HG03139 (cell line): ENCODE data around the gene ALS2CL.
"Not testable (repeated sequence)": the region's sequence is repeated elsewhere in the genome, so short reads cannot be mapped to it uniquely, and the experiment has no call there.

Experiments used
- ATAC-seq: cut with Tn5 transposase; IDR thresholded peaks from one replicate; pipeline ENCODE4 v1.9.1; 2021; ENCODE audit not compliant: unreplicated experiment

Gene ALS2CL

DNA sequence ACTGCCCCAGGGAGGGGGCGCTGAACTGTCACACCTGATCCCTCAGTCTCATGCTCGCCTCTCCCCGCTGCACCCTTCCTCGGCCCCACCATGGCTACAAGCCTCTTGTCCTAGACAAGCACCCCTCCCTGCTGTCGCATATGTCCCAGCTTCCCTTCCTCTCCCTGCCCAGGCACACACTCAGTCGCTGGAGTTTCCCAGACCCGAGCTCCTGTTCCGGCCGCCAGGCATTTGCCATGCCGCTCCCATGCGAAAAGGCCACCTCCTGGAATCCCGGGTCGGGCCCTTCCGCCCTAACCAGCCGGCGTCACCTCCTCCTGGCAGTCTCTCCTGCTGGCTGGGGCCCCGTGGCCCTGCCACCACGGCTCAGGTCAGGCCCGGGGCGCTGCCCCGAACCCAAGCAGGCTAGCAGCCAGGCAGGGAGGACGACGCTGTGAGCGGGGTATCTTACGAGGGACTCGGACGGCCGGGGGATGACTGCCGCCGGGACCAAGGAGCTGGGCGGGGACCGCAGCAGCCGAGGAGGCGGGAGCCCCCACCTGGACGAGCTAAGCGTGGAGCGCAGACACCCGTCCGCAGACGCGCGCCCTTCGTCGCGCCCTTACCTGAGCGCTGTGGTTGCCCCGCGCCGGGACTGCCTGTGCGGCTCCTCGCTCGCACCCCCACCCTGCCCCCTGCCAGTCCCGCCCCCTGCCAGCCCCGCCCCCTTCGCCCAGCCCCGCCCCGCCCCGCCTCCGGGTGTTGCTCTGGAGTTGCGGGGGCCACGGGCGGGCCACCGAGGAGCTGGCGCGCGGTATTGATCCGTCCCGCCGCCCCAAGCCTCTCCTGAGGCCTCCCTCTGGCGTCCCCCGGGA lies at the start of gene ALS2CL:
Gene ALS2CL, minus strand, starts transcription at position 642 of the 854 bp plus-strand sequence. CDS start 4,239 bp downstream, outside the sequence.
- ATAC-seq = no peak

DNA sequence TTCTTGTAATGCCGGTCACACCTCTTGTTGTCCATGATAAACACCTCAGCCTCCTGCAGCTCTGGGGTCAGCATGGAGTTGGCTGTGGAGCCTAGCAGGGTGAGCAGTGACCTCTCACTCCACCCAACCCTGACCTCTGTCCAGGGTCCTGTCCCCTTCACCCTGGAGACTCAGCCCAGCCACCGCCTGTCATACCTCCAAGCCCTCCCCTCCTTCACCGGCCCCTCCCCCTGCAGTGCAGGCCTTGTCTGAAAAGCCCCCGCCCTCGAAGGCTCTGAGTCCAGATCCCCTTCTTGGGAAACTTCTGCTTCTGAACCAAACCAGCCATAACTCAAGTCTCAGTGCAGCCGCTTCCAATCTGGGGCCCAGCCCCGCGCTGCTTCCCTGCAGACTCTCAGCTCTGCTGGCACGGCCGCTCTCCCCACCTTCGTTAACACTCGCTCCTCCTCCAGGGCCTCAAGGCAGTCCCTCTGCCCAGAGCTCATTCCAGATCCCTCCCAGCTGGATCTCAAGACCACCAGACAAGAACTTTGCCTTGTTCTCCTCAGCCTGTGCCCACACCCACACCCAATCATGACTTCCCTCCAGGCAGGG lies 49.6 kb upstream of the ALS2CL start:
- ATAC-seq = no peak

- ATAC-seq = not testable (repeated sequence)
Observed at GRCh38 chr3:46739565-46739964, 46.1 kb upstream of the ALS2CL start.

GRCh38 chr3:46737329-46737731 lies 43.9 kb upstream of the ALS2CL start:
- ATAC-seq = no peak

DNA sequence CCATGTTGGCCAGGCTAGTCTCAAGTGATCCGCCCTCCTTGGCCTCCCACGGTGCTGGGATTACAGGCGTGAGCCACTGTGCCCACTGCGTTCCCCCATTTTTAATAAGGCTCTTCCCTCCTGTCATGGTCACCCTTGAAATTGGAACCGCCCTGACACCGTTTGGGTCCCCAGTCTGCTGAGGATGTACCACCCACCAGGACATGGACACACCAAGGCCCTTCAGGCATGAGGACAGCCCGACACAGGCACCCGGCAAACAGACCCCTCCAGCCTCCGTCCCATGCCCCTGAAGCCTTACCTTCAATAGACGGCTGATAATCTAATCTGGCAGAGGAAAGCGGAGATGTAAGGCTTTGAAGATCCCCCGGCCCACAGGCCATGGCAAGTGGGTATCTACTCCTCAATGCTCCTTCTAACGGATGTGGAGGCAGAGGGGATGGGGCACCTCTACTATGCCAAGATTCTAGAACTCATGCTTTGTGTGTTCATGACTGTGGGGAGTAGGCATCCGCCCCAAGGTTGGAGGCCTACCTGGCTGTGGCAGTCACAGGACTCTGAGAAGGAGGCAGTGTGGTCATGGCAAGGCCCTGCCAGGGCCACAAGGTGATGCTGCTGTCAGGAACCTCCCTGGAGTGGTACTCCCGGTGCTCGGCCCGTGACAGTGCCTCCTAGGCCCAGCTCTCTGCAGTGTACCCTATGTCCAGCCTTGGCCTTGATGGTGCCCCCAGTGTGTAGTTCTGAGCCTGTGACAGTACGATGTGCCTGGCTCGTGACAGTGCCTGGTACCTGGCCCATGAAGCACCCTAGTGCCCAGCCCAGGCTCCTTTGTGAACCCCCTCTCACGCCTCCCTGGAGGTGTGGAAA lies 42.8 kb upstream of the ALS2CL start:
- ATAC-seq = no peak

DNA sequence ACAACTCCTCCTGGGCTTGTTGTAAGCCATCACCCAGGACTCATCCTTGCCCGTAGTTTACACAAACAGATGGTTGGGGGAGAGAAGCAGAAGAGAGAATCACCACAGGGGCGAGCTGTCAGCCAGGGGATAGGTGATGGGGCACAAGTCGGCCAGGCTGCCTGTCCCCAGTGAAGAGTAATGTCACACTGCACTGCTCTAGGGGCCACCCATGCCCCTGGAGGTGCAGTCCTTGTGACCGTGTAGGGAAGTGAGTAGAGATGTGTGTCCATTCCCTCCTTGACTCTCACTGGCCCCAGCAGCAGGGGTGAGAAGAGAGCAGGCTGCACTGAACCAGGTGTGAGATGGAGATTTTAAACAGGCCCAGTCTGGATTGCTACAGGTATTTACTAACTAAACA lies 41.3 kb upstream of the ALS2CL start:
- no peak for ATAC-seq

DNA sequence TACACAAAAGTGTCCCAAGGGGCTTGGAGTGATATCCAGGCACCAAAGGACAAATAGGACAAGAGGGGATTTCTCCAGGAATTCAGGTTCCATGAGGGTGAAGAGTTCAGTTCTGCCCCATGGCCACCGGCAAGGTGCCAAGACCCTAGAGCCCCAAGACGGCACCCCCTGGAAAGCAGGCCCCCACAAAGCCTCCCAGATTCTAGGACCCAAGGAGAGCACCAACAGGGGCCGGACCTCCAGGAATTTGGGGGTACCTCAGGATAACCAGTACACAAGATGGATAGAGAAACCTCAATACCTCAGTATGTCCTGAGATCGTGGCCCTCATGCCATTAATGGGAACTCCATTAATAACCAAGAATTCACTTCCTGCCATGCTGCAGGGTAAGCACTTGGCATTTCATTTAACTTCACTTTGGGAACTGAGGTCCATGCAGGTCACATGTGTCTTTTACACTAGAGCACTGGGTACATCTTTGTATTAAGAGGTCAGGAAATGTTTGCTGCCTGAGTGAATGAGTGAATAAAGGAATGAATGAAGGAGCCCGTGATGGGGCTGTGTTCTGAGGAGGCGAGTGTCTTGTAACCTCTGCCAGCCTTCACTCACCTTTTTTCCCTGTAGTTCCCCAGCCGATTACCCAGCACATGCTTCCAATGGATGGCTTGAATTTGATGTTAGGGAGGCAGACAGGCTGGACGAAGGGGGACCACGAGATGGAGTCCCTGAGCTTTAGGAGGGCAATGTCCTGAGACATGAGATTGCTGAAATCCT lies 39.7 kb upstream of the ALS2CL start:
- no peak for ATAC-seq

DNA sequence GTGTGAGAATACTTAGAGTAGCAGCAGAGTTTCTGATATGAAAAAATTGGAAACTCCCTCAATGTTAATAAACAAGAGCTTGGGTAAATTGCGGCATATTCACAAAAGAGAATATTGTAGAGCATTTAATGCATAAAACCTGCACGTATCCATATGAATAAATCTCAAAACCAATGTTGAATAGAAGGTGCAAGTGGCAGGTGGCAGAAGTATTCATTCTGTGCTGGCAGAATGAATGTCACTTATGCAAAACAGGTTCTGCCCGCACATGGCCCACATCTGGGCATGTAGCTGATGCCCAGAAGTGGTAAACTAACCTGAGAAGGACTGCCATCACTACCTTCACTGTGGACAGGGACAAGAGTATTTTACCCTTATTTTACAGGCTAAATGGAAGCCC lies 38.3 kb upstream of the ALS2CL start:
- no peak for ATAC-seq

GRCh38 chr3:46730819-46731218 lies 37.3 kb upstream of the ALS2CL start:
- no peak for ATAC-seq

DNA sequence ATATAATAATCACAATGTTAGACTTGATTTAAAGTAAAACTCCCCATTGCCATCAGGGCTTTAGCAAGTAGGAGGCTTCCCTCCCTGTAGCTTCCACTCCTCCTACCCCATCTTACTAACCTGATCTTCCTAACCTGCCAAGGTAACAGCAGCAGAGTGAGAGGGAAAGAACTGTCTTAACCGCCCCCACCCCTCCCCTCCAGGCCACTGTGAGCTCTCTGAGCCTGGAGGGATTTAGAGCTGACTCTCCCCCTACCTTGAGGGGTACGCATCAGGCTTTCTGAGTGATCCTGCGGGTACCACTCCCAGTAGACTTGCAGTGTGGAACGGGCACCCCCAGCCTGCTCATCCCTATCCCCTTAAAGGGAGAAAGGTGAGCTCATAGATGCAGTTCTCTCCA lies 35.6 kb upstream of the ALS2CL start:
- no peak for ATAC-seq

DNA sequence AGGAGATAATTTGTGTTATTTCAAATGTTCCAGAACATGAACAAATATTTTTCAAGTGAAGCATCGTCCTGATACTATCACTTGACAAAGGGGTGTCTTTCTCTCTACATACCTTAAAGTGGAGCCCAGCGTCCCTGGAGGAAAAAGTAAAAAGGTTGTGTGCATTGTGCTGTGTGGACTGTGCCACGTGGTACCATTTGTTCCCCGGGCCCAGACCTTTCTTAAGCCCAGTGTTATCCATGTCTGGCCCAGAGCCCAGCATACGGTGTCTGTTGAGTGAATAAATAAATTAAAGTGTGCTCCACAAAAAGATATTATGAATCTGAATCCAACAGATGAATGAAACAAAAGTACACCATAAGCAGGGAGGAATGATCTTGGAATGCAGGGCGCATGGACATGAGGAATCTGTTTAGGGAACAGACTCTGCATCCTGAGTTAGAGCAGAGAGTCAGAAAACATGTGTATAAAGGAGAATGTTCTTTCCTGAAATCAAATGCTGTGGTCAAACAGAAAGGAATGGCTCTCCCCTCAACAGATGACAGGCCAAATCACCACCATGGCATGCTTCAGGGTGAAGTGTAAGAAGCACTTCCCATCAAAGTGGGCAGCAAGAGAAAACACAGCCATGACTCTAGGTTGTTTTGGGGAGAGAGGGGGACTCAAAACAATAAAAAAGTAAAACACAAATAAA lies 32.3 kb upstream of the ALS2CL start:
- no peak for ATAC-seq

- ATAC-seq = no peak
Observed at GRCh38 chr3:46724424-46724823, 30.9 kb upstream of the ALS2CL start.

DNA sequence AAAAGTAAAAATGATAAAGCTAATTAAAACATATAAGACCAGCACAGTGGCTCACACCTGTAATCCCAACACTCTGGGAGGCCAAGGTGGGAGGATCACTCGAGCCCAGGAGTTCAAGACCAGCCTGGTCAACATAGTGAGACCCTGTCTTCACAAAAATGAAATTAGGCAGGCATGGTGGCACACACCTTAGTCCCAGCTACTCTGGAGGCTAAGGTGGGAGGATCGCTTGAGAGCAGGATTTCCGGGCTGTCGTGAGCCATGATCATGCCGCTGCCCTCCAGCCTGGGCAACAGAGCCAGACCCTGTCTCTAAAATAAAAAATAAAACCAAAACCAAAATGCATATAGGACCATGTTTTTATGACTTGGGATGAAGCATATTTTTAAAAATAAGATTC lies 29.0 kb upstream of the ALS2CL start:
- ATAC-seq = no peak

DNA sequence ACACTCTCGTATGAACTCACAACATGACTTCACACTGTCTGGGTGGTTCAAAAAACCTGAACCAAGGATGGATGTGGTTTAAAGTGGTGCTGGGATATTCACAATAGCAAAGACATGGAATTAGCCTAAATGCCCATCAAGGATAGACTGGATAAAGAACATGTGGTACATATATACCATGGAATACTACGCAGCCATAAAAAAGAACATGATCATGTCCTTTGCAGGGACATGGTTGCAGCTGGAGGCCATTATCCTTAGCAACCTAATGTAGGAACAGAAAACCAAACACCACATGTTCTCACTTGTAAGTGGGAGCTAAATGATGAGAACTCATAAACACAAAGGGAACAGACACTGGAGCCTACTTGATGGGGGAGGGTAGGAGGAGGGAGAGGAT lies 27.5 kb upstream of the ALS2CL start:
- no peak for ATAC-seq

DNA sequence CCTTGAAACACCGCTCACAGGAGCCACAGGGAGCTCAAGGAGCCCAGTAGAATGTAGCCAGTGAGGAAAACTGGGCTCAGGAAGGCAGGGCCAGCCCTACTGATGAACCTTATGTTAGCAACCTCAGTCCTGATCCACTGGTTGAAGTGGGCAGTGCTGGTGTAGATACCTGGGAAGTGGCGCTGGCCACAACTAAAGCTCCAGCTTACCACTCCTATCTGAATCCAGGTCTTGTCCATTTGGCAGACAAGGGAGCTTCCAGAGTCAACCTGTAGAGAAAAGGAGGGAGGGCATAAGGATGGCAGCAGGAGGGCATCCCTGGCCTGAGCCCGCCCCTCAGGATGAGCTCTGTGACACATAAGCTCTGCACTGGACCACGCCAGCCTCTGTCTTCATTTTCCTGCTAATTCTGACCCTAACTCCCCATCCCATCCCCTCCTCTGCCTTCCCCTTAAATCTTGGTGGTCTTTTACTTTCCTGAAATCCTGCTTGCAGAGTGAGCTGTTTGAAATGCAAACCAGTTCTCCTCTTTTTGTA lies 26.3 kb upstream of the ALS2CL start:
- ATAC-seq = no peak

GRCh38 chr3:46719044-46719565 lies 25.6 kb upstream of the ALS2CL start:
- no peak for ATAC-seq

DNA sequence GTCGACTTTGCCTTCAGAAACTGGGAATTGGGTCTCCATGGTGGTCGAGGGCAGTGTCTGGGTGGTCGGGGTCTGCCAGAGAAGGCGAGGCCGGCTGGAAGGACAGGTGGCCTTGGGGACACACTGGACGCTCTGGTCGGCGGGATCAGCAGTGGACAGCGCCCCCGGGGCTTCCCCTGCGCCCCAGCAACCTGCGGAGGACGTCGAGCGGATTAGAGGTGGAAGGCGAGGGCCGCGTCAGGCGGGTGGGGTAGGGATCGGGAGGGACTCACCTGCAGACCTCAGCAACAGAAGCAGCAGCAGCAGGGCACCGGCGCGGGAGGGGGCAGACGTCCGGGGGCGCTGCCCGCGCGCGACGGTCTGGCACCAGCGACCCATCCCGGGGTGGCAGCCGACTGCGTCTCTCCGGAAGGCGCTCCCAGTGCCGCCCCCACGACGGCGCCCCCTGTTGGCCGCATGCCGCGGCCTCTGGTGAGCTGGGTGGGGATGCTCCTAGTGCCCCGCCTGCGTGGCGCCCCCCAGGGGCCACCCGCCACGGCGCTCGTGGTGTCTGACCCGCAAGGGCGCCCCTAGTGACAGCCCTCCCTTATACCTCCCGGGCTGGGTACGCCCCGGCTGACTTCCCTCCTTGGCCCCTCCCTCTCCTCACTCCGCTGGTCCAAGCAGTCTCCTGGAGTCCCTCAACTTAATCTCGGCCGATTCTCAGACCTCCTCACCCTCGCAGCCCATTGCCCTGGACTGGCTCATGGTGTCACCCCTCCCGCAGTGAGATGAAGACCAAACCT lies 24.2 kb upstream of the ALS2CL start, which contains the start of gene PRSS50:
Gene PRSS50, minus strand, starts transcription at position 423 of the 785 bp plus-strand sequence. Its CDS starts 45 bp downstream, at position 378.
- no peak for ATAC-seq

DNA sequence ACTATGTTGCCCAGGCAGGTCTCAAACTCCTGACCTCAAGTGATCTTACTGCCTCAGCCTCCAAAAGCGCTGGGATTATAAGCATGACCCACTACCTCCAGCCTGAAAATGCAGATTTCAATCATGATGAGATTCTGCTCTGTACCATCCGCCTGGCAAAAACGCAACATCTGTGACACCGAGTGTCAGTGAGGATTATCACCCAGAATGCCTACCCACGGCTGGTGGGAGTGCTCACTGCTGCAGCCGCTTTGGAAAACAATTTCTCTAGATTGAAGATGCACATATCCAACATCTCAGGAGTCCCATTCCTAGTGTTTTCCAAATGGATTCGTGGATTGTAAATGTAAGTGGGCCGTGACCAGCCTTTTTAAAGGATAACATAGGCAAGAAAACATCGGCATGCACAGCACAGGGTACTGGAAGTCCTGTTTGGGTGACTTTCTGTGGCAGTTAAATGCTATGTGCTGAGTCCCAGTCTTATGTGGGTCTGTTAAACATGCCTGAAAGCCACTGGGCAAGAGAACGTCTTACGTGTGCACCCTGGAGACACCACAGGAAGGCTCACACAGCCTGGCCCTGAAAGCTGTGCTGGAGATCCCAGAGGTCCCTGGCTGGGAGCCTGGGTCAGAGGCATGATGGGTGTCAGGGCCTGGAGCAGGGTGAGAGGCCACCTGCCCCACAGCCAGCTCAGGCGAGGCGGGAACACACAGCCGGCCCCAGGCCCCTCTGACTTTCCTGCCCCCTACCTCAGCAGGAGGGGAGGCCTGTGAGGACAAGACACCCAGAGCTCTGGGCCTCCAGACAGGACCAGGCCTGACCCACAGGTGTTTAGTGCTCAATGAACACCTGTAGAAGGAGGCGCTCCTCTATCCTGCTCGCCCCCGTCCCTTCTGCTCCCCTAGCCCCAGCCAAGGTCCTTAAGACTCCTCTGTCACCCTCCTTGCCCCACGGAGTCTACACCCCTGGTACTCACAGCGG lies 23.3 kb upstream of the ALS2CL start:
- ATAC-seq = no peak
